RPMI7951 (cell line): ENCODE measurements around the gene TYRO3. TPM values are rescaled to one million over a fixed set of nuclear protein-coding genes. Genes with fewer than 3 reads are reported as not detected.
"Not testable (repeated sequence)": the region's sequence is repeated elsewhere in the genome, so short reads cannot be mapped to it uniquely, and the experiment has no call there.

ENCODE experiments used
- DNase-seq: peaks from one replicate; pipeline ENCODE4 v3.0.0-alpha.2; 2012; ENCODE audit warnings: low read depth
- total RNA-seq: library from RNA; depleted of rRNA; stranded (reverse); fragments of >200 nt; shearing (Covaris generic); gene quantifications from 2 replicates; pipeline ENCODE4 v1.2.3, GENCODE V29; 2014

Gene TYRO3
- total RNA-seq, 1 experiment from 2014 or later, result 13.8 TPM

- DNase-seq, result no peak
These were observed 14.4 kb downstream of the TYRO3 start for GRCh38 chr15:41573396-41573795.

DNA sequence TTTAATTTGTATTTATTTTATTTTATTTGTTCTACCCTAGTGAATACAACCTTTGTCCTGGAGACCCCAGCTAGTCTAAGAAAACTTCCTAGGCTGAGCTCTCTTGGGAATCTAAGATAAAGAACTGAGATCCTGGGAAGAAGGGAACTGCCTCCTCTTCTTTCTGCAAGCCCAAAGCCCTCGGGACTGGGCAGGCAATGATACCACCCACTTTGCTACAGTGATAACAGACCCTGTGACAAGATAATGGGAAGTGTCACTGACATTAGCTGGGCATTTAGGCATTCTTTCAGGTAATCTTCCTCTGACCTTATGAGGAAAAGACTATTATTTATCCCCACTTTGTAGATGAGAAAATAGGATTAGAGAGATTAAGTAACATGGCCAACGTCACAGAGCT, 15.1 kb downstream of the TYRO3 start:
- DNase-seq, result no peak

GRCh38 chr15:41575282-41575681, 16.3 kb downstream of the TYRO3 start:
- no peak for DNase-seq

DNA sequence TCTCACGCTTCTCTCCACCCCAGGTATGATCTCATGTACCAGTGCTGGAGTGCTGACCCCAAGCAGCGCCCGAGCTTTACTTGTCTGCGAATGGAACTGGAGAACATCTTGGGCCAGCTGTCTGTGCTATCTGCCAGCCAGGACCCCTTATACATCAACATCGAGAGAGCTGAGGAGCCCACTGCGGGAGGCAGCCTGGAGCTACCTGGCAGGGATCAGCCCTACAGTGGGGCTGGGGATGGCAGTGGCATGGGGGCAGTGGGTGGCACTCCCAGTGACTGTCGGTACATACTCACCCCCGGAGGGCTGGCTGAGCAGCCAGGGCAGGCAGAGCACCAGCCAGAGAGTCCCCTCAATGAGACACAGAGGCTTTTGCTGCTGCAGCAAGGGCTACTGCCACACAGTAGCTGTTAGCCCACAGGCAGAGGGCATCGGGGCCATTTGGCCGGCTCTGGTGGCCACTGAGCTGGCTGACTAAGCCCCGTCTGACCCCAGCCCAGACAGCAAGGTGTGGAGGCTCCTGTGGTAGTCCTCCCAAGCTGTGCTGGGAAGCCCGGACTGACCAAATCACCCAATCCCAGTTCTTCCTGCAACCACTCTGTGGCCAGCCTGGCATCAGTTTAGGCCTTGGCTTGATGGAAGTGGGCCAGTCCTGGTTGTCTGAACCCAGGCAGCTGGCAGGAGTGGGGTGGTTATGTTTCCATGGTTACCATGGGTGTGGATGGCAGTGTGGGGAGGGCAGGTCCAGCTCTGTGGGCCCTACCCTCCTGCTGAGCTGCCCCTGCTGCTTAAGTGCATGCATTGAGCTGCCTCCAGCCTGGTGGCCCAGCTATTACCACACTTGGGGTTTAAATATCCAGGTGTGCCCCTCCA, 19.1 kb downstream of the TYRO3 start:
- peak; percentile 16 for DNase-seq

GRCh38 chr15:41578736-41579383, 19.8 kb downstream of the TYRO3 start:
- DNase-seq, result no peak

DNA sequence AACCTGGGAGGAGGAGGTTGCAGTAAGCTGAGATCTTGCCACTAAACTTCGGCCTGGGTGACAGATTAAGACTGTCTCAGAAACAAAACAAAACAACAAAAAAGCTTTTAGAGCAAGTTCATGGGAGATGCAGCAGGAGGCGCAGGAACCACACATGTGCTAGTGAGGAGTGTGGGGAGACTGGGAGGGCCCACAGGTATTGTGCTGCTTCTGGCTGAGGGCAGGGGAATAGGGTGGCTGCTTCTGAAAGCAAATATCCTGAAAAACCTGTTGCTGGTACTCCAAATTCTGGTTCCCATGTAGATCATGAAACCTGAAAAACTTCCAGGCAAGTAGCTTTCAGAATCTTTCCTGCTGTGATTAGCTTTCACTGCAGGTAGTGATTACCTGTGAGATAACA, 22.1 kb downstream of the TYRO3 start:
- DNase-seq, result no peak

- DNase-seq, result no peak
These were observed 24.8 kb downstream of the TYRO3 start for GRCh38 chr15:41583795-41584194.

GRCh38 chr15:41584636-41585126, 25.7 kb downstream of the TYRO3 start:
- DNase-seq, result no peak

DNA sequence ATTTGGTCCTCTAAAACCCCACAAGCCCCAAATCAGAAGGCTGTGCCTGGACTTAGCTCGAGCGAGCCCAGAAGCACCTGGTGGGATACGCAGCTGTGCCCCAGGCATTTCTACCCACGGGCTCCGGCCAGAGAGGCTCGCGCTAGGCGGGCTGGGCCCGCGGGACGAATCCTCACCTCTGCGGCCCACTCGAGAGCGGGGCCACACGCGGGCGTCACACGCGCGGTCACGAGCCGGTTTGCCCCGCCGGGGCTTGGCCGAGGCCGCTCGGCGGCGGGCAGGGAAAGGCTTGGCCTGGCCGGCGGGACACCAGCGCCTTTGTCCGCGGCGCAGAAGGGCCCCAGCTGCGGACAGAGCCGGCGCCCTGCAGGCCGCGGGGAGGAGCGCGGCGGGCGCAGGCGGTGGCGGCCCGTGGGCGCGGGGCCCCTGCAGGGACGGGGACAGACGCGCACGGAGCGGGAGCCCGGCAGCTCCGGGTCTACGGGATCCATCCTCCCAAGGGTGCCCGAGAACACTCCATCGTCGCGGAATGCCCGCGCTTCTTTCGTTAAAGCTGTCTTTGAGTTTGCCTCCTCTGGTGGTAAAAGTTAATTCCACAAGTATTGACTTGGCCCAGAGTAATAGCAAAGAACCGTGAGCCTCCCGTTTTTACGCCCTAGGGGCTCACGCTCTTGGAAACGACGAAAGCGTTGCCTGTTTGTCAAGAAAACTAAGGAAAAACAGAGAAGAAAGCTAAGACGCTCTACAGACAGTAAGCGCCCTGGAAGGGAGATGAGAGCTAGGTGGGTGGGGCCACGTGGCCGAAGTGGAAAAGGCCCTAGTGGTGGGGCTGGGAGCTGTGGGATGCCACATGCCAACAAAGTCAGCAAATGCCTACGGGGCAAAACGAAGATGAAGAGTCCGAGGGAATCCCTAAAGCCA, 26.4 kb downstream of the TYRO3 start:
- peak; percentile 75 for DNase-seq

DNA sequence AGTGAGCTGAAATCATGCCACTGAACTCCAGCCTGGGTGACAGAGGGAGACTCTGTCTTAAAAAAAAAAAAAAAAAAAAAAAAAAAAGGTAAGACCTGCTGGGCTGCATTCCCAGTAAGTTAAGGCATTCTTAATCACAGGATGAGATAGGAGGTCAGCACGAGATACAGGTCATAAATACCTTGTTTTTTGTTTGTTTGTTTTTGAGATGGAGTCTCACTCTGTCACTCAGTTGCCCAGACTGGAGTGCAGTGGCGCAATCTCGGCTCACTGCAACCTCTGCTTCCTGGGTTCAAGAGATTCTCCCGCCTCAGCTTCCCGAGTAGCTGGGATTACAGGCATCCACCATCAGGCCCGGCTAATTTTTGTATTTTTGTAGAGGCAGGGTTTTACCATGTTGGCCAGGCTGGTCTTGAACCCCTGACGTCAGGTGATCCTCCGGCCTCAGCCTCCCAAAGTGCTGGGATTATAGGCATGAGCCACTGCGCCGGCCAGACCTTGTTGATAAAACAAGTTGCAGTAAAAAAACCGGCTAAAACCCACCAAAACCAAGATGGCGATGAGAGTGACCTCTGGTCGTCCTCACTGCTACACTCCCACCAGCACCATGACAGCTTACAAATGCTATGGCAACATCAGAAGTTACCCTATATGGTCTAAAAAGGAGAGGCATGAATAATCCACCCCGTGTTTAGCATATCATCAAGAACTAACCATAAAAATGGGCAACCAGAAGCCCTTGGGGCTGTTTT, 27.7 kb downstream of the TYRO3 start:
- DNase-seq, result not testable (repeated sequence)

DNA sequence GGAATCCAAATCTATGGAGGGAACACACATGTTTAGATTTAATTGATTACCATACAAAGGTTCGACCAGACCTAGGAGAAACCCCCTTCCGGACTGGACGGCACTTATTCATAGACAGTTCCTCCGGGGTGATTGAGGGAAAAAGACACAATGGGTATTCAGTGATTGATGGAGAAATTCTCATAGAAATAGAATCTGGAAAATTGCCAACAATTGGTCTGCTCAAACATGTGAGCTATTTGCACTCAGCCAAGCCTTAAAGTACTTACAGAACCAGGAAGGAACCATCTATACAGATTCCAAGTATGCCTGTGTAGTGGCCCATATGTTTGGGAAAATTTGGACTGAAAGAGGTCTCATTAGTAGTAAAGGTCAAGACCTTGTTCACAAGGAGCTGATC, 30.0 kb downstream of the TYRO3 start:
- not testable (repeated sequence) for DNase-seq

DNA sequence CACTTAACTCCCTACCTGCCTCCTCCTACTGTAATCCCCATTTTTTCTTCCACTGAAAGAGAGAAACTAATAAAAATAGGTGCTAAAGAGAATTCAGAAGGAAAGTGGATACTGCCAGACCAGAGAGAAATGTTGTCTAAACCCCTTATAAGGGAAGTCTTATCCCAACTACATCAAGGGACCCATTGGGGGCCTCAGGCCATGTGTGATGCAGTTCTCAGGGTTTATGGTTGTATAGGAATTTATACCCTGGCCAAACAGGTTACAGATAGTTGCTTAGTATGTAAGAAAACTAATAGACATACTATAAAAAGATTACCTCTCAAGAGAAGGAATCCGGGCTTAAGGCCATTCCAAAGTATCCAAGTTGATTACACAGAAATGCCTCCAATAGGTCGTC, 30.6 kb downstream of the TYRO3 start:
- not testable (repeated sequence) for DNase-seq

DNA sequence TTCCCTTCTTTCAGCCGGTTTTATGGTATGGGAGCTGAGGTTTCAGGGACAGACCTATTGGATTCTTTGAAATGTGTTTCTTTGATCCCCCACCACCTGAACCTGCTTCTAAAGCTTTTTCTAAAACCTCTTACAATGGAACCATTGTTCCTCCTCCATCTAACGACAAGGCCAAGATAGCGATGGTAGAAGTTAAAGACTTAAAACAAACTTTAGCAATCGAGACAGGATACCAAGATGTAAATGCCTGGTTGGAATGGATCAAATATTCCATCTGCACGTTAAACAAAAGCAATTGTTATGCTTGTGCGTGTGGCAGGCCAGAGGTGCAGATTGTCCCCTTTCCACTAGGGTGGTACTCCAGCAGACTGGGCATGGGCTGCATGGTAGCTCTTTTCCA, 32.2 kb downstream of the TYRO3 start:
- DNase-seq, result not testable (repeated sequence)

GRCh38 chr15:41592718-41593117, 33.7 kb downstream of the TYRO3 start:
- DNase-seq, result not testable (repeated sequence)

DNA sequence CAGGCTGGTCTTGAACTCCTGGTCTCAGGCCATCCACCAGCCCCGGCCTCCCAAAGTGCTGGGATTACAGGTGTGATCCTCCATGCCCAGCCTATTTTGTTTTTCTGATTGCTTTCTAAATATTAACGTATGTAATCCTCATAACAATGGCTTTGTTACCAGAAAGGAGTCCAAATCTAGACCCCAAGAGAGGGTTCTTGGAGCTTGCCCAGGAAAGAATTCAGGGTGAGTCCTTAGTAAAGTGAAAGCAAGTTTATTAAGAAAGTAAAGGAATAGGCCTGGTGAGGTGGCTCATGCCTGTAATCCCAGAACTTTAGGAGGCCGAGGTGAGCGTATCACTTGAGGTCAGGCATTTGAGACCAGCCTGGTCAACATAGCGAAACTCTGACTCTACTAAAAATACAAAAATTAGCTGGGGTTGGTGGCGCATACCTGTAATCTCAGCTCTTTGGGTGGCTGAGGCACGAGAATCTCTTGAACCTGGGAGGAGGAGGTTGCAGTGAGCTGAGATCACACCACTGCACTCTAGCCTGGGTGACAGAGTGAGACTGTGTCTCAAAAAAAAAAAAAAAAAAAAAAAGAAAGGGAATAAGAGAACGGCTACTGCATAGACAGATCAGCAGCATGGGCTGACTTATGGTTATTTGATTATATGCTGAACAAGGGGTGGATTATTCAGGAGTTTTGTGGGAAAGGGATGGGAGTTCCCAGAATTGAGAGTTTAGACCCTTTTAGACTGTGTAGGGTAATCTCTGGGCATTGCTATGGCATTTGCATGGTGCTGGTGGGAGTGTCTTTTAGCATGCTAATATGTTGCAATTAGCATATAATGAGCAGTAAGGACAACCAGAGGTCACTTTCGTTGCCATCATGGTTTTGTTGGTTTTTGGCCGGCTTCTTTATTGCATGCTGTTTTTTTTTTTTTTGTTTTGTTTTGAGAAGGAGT, 36.1 kb downstream of the TYRO3 start:
- no peak for DNase-seq

DNA sequence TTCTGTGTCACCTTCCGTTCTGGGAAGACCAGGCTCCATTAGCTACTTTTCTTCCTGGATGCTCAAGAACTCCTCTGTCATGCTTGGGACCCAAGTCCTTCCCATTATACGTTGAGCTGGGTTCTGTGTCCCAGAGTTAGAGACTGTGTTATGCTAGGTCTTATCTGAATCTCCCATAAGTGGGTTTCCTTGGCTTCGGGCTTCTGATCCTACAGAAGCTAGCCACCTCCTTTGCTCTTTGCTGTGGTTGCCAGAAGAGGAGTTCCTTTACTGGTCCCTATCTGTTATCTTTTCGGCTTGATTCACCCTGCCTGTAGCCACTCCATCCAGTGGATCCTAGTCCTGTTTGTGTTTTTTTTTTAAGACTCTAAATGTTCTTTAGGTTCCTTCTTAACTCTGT, 38.0 kb downstream of the TYRO3 start:
- DNase-seq, result no peak

GRCh38 chr15:41597787-41598186, 38.8 kb downstream of the TYRO3 start:
- DNase-seq, result no peak

DNA sequence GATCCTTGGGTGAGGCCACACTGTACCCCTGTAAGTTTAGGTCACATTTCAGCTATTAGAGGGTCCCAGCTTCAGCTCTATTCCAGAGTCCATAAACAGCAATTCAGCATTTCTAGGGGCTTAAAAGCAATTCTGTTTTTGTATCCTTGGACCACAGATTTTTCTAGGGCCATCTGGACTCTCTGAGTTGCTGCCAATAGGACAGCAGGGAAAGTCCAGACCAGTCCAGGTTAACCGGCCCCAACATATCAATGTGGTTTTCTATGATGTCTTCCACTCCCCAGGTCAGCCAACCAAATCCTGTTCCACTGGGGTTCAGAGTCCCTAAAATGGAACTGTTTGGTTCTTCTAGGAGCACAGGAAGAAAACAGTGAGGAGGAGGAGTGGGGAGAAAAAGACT, 40.0 kb downstream of the TYRO3 start:
- no peak for DNase-seq

- no peak for DNase-seq
These were observed 44.5 kb downstream of the TYRO3 start for GRCh38 chr15:41603411-41603935.
